HG02759 (cell line): ENCODE results near the gene TMEM141.
A peak's percentile ranks its signal among the peaks of the same experiment; 100 is the strongest.

Experiments used
- ATAC-seq: cut with Tn5 transposase; IDR thresholded peaks from one replicate; pipeline ENCODE4 v1.9.1; 2021; ENCODE audit warnings: mild to moderate bottlenecking, moderate library complexity; ENCODE audit not compliant: unreplicated experiment

TMEM141 gene

GRCh38 chr9:136790640-136791515, at the start of gene TMEM141:
Gene TMEM141 (plus strand): TSS chr9:136791344. CDS start chr9:136791371, 27 bp downstream.
- ATAC-seq, result peak; percentile 87

GRCh38 chr9:136741883-136742571, 49.1 kb upstream of the TMEM141 start:
- no peak for ATAC-seq

GRCh38 chr9:136742591-136743391, 48.4 kb upstream of the TMEM141 start, which contains the start of gene LCN10:
Gene LCN10 (minus strand): TSS chr9:136742940. CDS start chr9:136742903, 37 bp downstream.
- no peak for ATAC-seq

GRCh38 chr9:136743639-136744211, 47.4 kb upstream of the TMEM141 start:
- no peak for ATAC-seq

- ATAC-seq, result no peak
These were observed 46.4 kb upstream of the TMEM141 start for GRCh38 chr9:136744773-136745172.

GRCh38 chr9:136745389-136746154, 45.6 kb upstream of the TMEM141 start:
- ATAC-seq, result no peak

GRCh38 chr9:136746155-136746490, 45.0 kb upstream of the TMEM141 start:
- no peak for ATAC-seq

GRCh38 chr9:136746621-136747020, 44.5 kb upstream of the TMEM141 start:
- ATAC-seq, result no peak

- no peak for ATAC-seq
These were observed 43.7 kb upstream of the TMEM141 start for GRCh38 chr9:136747161-136748060.

- ATAC-seq, result no peak
These were observed 42.9 kb upstream of the TMEM141 start, which contains the start of gene LCN6 for GRCh38 chr9:136748201-136748600. Gene LCN6 (minus strand): TSS chr9:136748525. CDS start chr9:136748483, 42 bp downstream.

- ATAC-seq, result no peak
These were observed 42.2 kb upstream of the TMEM141 start for GRCh38 chr9:136748666-136749611.

GRCh38 chr9:136750526-136750925, 40.6 kb upstream of the TMEM141 start:
- no peak for ATAC-seq

GRCh38 chr9:136751244-136751643, 39.9 kb upstream of the TMEM141 start:
- ATAC-seq, result no peak

- no peak for ATAC-seq
These were observed 39.3 kb upstream of the TMEM141 start for GRCh38 chr9:136751814-136752213.

GRCh38 chr9:136753371-136754058, 37.6 kb upstream of the TMEM141 start:
- ATAC-seq, result no peak

- no peak for ATAC-seq
These were observed 37.0 kb upstream of the TMEM141 start for GRCh38 chr9:136754059-136754572.
